CD8-positive, alpha-beta memory T cell (primary cell): ENCODE measurements around the gene PRPF38A. TPM values are rescaled to one million over a fixed set of nuclear protein-coding genes. Genes with fewer than 3 reads are reported as not detected.

Source experiments
- CTCF ChIA-PET: fragments of 350-600 bp; sonication (Branson Sonifier 250); formaldehyde crosslinking; loops from one replicate; lab custom pipeline; 2021; ENCODE audit warnings: antibody characterized with exemption; lab: Charles Lee
- POLR2A ChIA-PET: fragments of 350-600 bp; sonication (Branson Sonifier 250); formaldehyde crosslinking; loops from one replicate; lab custom pipeline; 2021; ENCODE audit warnings: antibody characterized with exemption; lab: Charles Lee
- DNase-seq, 5 donors: peaks; one replicate each; pipeline versions ENCODE4 v3.0.0 to v3.0.0-alpha.2; 2020 to 2022; ENCODE audit warnings: mixed read lengths in 1 of 5
- H3K27ac ChIP-seq: one replicate; pipeline ENCODE4 v1.7.0; 2013; ENCODE audit warnings: low read depth, mild to moderate bottlenecking, low read length, moderate library complexity
- H3K27me3 ChIP-seq: 2 replicates; pipeline ENCODE4 v1.7.0; 2013; ENCODE audit warnings: low read length, mild to moderate bottlenecking; ENCODE audit not compliant: insufficient read depth, poor library complexity, severe bottlenecking
- H3K36me3 ChIP-seq: 2 replicates; pipeline ENCODE4 v1.7.0; 2013; ENCODE audit warnings: mild to moderate bottlenecking, low read length, moderate library complexity; ENCODE audit not compliant: insufficient read depth
- H3K4me1 ChIP-seq: 2 replicates; pipeline ENCODE4 v1.7.0; 2013; ENCODE audit warnings: mild to moderate bottlenecking, low read length, moderate library complexity; ENCODE audit not compliant: insufficient read depth
- H3K4me3 ChIP-seq: 2 replicates; pipeline ENCODE4 v1.7.0; 2013; ENCODE audit warnings: mild to moderate bottlenecking, low read length
- H3K9me3 ChIP-seq: 2 replicates; pipeline ENCODE4 v1.7.0; 2013; ENCODE audit warnings: mild to moderate bottlenecking, low read length
- H3K27ac Mint-ChIP-seq, 8 donors: one replicate each; pipeline ENCODE4 v1.8.0; 2020 to 2021; ENCODE audit warnings: mixed read lengths in 8 of 8, mild to moderate bottlenecking in 6 of 8, inconsistent platforms in 3 of 8, moderate library complexity in 3 of 8
- H3K27me3 Mint-ChIP-seq, 2 donors: one replicate each; pipeline ENCODE4 v1.8.0; 2020 to 2021; ENCODE audit warnings: mixed read lengths in 2 of 2, mild to moderate bottlenecking in 1 of 2, moderate library complexity in 1 of 2
- H3K36me3 Mint-ChIP-seq, 3 donors: one replicate each; pipeline ENCODE4 v1.8.0; 2020 to 2021; ENCODE audit warnings: mixed read lengths in 3 of 3, inconsistent platforms in 1 of 3, mild to moderate bottlenecking in 1 of 3
- H3K4me1 Mint-ChIP-seq, 3 donors: one replicate each; pipeline ENCODE4 v1.8.0; 2020 to 2021; ENCODE audit warnings: mixed read lengths in 3 of 3, inconsistent platforms in 1 of 3, mild to moderate bottlenecking in 1 of 3
- H3K4me3 Mint-ChIP-seq, 7 donors: one replicate each; pipeline ENCODE4 v1.8.0; 2020 to 2021; ENCODE audit warnings: mixed read lengths in 7 of 7, mild to moderate bottlenecking in 6 of 7, moderate library complexity in 4 of 7, inconsistent platforms in 2 of 7
- H3K9me3 Mint-ChIP-seq, 5 donors: one replicate each; pipeline ENCODE4 v1.8.0; 2020 to 2022; ENCODE audit warnings: mixed read lengths in 5 of 5, mild to moderate bottlenecking in 3 of 5, moderate library complexity in 2 of 5, inconsistent platforms in 1 of 5
- polyA plus RNA-seq: library from polyadenylated mRNA; unstranded; fragments of 300-500 nt; fragmentation: Illumina TruSeq; gene quantifications from one replicate; pipeline ENCODE4 v1.2.3, GENCODE V29; 2021
- total RNA-seq, 2 experiments: library from RNA; stranded (reverse); gene quantifications; one replicate each; pipeline ENCODE4 v1.2.3, GENCODE V29; 2021

The PRPF38A gene
- total and polyA plus RNA-seq, 3 experiments from 2014 or later = 46.4 to 126 (median 123) TPM

DNA sequence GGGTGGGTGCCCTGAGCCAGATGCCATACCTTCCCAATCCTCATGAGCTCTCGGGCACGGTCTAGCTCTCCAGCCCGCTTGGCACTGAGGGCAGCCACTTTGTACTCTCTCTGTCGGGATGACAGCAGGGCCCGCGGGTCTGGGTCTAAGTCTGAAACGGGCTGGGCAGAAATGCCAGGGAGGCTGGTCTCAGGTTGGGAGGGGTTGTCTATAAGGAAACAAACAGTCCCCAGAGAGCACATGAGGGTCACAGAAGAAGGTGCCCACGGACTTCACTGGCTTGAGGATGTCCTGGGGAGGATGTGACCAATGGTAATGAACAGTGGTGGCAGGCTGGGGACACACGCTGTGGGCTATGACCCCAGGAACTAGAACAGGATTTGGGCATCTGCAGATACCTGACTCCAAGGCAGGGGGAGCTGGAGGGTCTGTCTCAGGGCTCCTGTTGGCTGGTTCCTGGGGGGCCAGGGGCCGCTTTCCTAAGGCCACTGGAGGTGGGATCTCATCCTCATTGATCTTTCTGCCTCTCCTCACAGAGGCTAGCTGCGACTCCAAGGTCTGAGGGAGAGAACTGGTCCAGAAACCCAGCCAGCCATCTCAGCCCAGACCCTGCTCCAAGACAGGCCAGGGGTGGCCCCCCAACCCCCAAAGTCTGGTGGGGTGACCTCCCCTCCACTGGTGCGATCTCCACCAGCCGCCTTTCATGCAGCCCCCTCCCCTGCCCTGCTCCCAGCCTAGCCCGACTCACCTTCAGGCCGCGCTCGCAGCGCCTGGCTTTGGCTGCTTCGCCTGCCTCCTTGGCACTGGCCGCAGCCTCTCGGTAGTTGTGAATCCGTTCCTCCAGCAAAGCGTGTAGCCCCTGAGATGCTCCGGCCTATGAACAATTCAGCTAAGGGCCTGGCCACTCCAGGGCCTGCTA lies 44.5 kb upstream of the PRPF38A start:
- peaks cover 4 to 89% (median 17%) of the 10 kb centered on the region in 3 donors for H3K36me3 Mint-ChIP-seq
- no peaks in the 10 kb centered on the region for H3K27me3 Mint-ChIP-seq
- POLR2A ChIA-PET = no interaction called here
- H3K4me1 Mint-ChIP-seq = peaks cover 14 to 26% (median 26%) of the 10 kb centered on the region in 3 donors
- H3K4me3 Mint-ChIP-seq = no peak overlapping the region
- peak overlapping the region in 3 of 8 donors; percentile 22 to 63 (median 37) for H3K27ac Mint-ChIP-seq
- Histone ChIP-seq H3K4me3 (no peak overlapping the region), H3K4me1 (peaks cover 21% of the 10 kb centered on the region), H3K27me3 (no peaks in the 10 kb centered on the region), H3K9me3 (no peaks in the 10 kb centered on the region), H3K36me3 (peaks cover 85% of the 10 kb centered on the region), H3K27ac (no peak overlapping the region)
- DNase-seq = no peak
- CTCF ChIA-PET = interaction anchor here (1.1 to 1.2 kb wide), 2 partner anchors 8 to 9 kb away, joined by 3 to 4 read pairs; no protein-coding TSS in a partner anchor
- H3K9me3 Mint-ChIP-seq = no peaks in the 10 kb centered on the region

- Mint-ChIP-seq H3K4me3 (peak overlapping the region in 1 of 7 donors; percentile 51), H3K27me3 (no peaks in the 10 kb centered on the region), H3K27ac (peak overlapping the region in 2 of 8 donors; percentile 22 to 37), H3K36me3 (peaks cover 4 to 87% (median 15%) of the 10 kb centered on the region in 3 donors), H3K4me1 (peaks cover 20 to 33% (median 33%) of the 10 kb centered on the region in 3 donors), H3K9me3 (no peaks in the 10 kb centered on the region)
- no peaks in the 10 kb centered on the region for H3K9me3 ChIP-seq
- H3K4me1 ChIP-seq = peaks cover 25% of the 10 kb centered on the region
- no peak overlapping the region for H3K4me3 ChIP-seq
- peaks cover 79% of the 10 kb centered on the region for H3K36me3 ChIP-seq
- POLR2A ChIA-PET = no interaction called here
- H3K27me3 ChIP-seq = no peaks in the 10 kb centered on the region
- CTCF ChIA-PET = interaction anchor here (1.2 kb wide), 1 partner anchor 10 kb away, joined by 4 read pairs; no protein-coding TSS in a partner anchor
- no peak for DNase-seq
- no peak overlapping the region for H3K27ac ChIP-seq
Observed at GRCh38 chr1:52360595-52360968, 43.8 kb upstream of the PRPF38A start.

DNA sequence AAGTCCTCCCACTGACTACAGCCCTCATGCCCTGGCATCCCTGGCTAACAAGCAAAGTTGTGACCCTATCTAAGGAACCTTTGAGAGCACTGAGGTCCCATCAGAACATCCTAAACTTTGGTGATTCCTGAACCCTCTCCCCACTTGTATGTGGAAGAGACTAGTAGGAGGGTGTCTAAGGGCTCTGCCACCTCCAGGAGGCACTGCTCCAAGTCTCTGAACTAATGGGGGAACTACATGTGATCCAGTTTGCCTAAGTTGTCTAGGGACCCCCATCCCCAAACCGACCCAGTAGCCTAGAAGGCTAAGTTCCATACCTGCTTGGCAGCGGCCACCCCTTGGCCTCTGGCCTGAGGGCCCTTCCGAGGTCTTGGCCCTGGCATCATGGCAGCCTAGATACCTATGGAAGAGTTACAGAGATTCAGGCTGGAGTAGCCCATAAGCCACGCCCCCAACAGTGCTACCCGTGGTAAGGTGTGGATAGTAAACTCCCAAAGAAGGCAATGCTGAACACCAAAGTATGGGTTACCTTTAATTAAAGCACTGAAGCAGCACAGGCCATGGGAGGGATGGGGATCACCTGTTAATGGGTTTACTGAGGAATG lies 40.1 kb upstream of the PRPF38A start:
- ChIA-PET CTCF (interaction anchor here (1.5 kb wide), 1 partner anchor 14 kb away, joined by 4 read pairs; no protein-coding TSS in a partner anchor), POLR2A (interaction anchor here (1.5 kb wide), 1 partner anchor 40 kb away, joined by 3 read pairs; the partner anchor contains the start of genes ORC1 and PRPF38A)
- Histone ChIP-seq H3K27me3 (no peaks in the 10 kb centered on the region), H3K4me1 (peaks cover 33% of the 10 kb centered on the region), H3K36me3 (peaks cover 41% of the 10 kb centered on the region), H3K27ac (peak overlapping the region; percentile 89), H3K9me3 (no peaks in the 10 kb centered on the region), H3K4me3 (peak overlapping the region; percentile 91)
- Mint-ChIP-seq H3K9me3 (no peaks in the 10 kb centered on the region), H3K4me3 (peak overlapping the region; percentile 92 to 96 (median 93)), H3K4me1 (peaks cover 37 to 55% (median 55%) of the 10 kb centered on the region in 3 donors), H3K36me3 (peaks cover 0 to 50% (median 6%) of the 10 kb centered on the region in 3 donors), H3K27ac (peak overlapping the region in 7 of 8 donors; percentile 72 to 97 (median 93)), H3K27me3 (no peaks in the 10 kb centered on the region)
- no peak for DNase-seq

DNA sequence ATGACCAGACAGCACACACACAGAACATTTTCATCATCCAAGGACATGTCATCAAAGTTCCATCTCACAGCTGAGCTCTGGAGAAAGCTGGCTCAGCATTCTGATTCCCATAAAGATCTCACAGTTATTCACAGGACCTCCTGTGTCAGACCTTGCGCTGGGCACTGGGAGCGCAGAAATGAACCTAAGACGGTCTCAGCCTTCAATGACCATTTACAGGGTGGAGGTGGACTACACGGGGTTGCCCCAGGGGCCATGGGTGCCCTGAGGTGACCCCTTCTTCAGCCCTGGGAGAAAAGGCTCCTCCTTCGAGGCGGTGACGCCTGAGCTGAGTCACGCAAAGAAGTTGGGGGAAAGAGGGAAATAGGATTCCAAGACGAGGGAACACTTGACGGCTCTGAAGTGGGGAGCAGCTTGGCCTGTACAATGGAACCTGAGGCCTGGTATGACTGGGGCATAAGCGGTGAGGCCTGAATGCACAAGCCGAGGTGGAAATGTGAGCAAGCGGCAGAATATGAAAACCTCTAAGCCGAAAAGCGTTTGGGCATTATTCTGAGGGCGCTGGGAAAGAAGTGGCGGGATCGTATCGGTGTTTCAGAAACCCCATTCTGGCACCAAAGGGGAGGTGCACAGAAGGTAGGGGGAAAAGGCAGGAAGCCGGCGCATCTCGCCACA lies 39.2 kb upstream of the PRPF38A start:
- H3K4me1 ChIP-seq = peaks cover 33% of the 10 kb centered on the region
- Mint-ChIP-seq H3K4me3 (peak overlapping the region; percentile 92 to 96 (median 93)), H3K27ac (peak overlapping the region; percentile 80 to 98 (median 97)), H3K27me3 (no peaks in the 10 kb centered on the region), H3K4me1 (peaks cover 37 to 55% (median 55%) of the 10 kb centered on the region in 3 donors), H3K36me3 (peaks cover 0 to 41% (median 4%) of the 10 kb centered on the region in 3 donors), H3K9me3 (no peaks in the 10 kb centered on the region)
- peak in 1 of 5 donors; percentile 10 for DNase-seq
- POLR2A ChIA-PET = interaction anchor here (0.6 to 1.5 kb wide), 8 partner anchors 15 to 268 kb away, joined by 3 to 9 read pairs (median 4); partner anchors contain the start of genes ORC1, PRPF38A, SHISAL2A and ZFYVE9
- H3K36me3 ChIP-seq = peaks cover 32% of the 10 kb centered on the region
- H3K4me3 ChIP-seq = peak overlapping the region; percentile 91
- CTCF ChIA-PET = interaction anchor here (1.0 to 1.6 kb wide), 4 partner anchors 15 to 268 kb away, joined by 3 to 4 read pairs (median 4); partner anchors contain the start of gene SHISAL2A
- no peaks in the 10 kb centered on the region for H3K9me3 ChIP-seq
- H3K27me3 ChIP-seq = no peaks in the 10 kb centered on the region
- peak overlapping the region; percentile 89 for H3K27ac ChIP-seq

GRCh38 chr1:52365746-52366516 lies 38.5 kb upstream of the PRPF38A start, which contains the start of gene CC2D1B:
Gene CC2D1B (minus strand): TSS chr1:52366205. CDS start chr1:52364620, 1,585 bp downstream.
- DNase-seq = peak; percentile 99 to 100 (median 100)
- Histone ChIP-seq H3K4me1 (peaks cover 33% of the 10 kb centered on the region), H3K4me3 (peak within 1 kb of the TSS; percentile 91), H3K9me3 (no peaks in the 10 kb centered on the region), H3K36me3 (peaks cover 25% of the 10 kb centered on the region), H3K27me3 (no peaks in the 10 kb centered on the region), H3K27ac (peak within 1 kb of the TSS; percentile 89)
- peak within 1 kb of the TSS; percentile 92 to 96 (median 93) for H3K4me3 Mint-ChIP-seq
- ChIA-PET CTCF (interaction anchor here (1.0 to 1.6 kb wide), 4 partner anchors 17 to 267 kb away, joined by 3 to 4 read pairs (median 3); partner anchors contain the start of genes ORC1, PRPF38A and SHISAL2A), POLR2A (interaction anchor here (0.6 to 1.3 kb wide), 10 partner anchors 9 to 267 kb away, joined by 3 to 9 read pairs (median 3); partner anchors contain the start of genes ORC1, PRPF38A, SHISAL2A and ZFYVE9)
- no peaks in the 10 kb centered on the region for H3K9me3 Mint-ChIP-seq
- peaks cover 37 to 55% (median 55%) of the 10 kb centered on the region in 3 donors for H3K4me1 Mint-ChIP-seq
- H3K36me3 Mint-ChIP-seq = peaks cover 0 to 34% (median 4%) of the 10 kb centered on the region in 3 donors
- H3K27ac Mint-ChIP-seq = peak within 1 kb of the TSS; percentile 80 to 98 (median 97)
- H3K27me3 Mint-ChIP-seq = no peaks in the 10 kb centered on the region

GRCh38 chr1:52366517-52366827 lies 37.9 kb upstream of the PRPF38A start:
- Histone ChIP-seq H3K36me3 (peaks cover 20% of the 10 kb centered on the region), H3K4me1 (peaks cover 33% of the 10 kb centered on the region), H3K27ac (peak overlapping the region; percentile 89), H3K9me3 (no peaks in the 10 kb centered on the region), H3K4me3 (peak overlapping the region; percentile 91), H3K27me3 (no peaks in the 10 kb centered on the region)
- ChIA-PET CTCF (interaction anchor here (1.0 to 1.6 kb wide), 2 partner anchors 33 to 38 kb away, joined by 3 to 4 read pairs; partner anchors contain the start of genes ORC1 and PRPF38A), POLR2A (interaction anchor here (0.6 to 1.3 kb wide), 7 partner anchors 9 to 349 kb away, joined by 3 to 8 read pairs (median 3); partner anchors contain the start of gene PRPF38A)
- peak overlapping the region; percentile 66 to 82 (median 78) for H3K27ac Mint-ChIP-seq
- H3K4me1 Mint-ChIP-seq = peaks cover 36 to 55% (median 54%) of the 10 kb centered on the region in 3 donors
- no peak for DNase-seq
- H3K27me3 Mint-ChIP-seq = no peaks in the 10 kb centered on the region
- H3K9me3 Mint-ChIP-seq = no peaks in the 10 kb centered on the region
- H3K36me3 Mint-ChIP-seq = peaks cover 0 to 29% (median 3%) of the 10 kb centered on the region in 3 donors
- peak overlapping the region; percentile 92 to 96 (median 93) for H3K4me3 Mint-ChIP-seq
